ENCODE data around the gene ADAMTSL5.

GRCh38 chr19:1478934-1479707, 33.7 kb downstream of the ADAMTSL5 start, which contains the start of gene C19orf25:
- TF ChIP-seq POLR2A (IDR thresholded peaks at IDR 0.05; ENCODE audit: low read length), result peak; percentile 77
- TF ChIP-seq GATA1 (IDR thresholded peaks at IDR 0.05; ENCODE audit: low read depth, low read length), result no peak
